GM21381 (cell line): Measurements from ENCODE around the gene PIN1.
"Not testable (repeated sequence)": the region's sequence is repeated elsewhere in the genome, so short reads cannot be mapped to it uniquely, and the experiment has no call there.

Experiments used
- ATAC-seq: cut with Tn5 transposase; IDR thresholded peaks from one replicate; pipeline ENCODE4 v1.9.1; 2021; ENCODE audit warnings: mild to moderate bottlenecking, moderate library complexity; ENCODE audit not compliant: unreplicated experiment

The PIN1 gene

GRCh38 chr19:9818175-9818733 lies 16.9 kb upstream of the PIN1 start:
- ATAC-seq: no peak

- peak; percentile 86 for ATAC-seq
Observed at GRCh38 chr19:9818734-9819595, 16.2 kb upstream of the PIN1 start, which contains the start of gene FBXL12. TSS of gene FBXL12 (minus strand) at chr19:9819079. CDS start at chr19:9818813, 266 bp downstream.

GRCh38 chr19:9819596-9819909 lies 15.6 kb upstream of the PIN1 start:
- ATAC-seq: no peak

- ATAC-seq: not testable (repeated sequence)
Observed at GRCh38 chr19:9820034-9820433, 15.1 kb upstream of the PIN1 start.

- ATAC-seq: no peak
Observed at GRCh38 chr19:9823816-9824215, 11.3 kb upstream of the PIN1 start.

GRCh38 chr19:9827289-9828238 lies 7.6 kb upstream of the PIN1 start, which contains the start of gene UBL5:
TSS of gene UBL5 (plus strand) at chr19:9827918. CDS start at chr19:9828338, 420 bp downstream.
- ATAC-seq: peak; percentile 88

GRCh38 chr19:9828551-9829063 lies 6.5 kb upstream of the PIN1 start:
- ATAC-seq: no peak

- ATAC-seq: no peak
Observed at GRCh38 chr19:9834307-9834725, 802 bp upstream of the PIN1 start.

- ATAC-seq: peak; percentile 19
Observed at GRCh38 chr19:9835507-9835949, 410 bp downstream of the PIN1 start.

- no peak for ATAC-seq
Observed at GRCh38 chr19:9836021-9836420, 903 bp downstream of the PIN1 start.

GRCh38 chr19:9838324-9838723 lies 3.2 kb downstream of the PIN1 start:
- no peak for ATAC-seq

GRCh38 chr19:9839415-9839814 lies 4.3 kb downstream of the PIN1 start:
- ATAC-seq: no peak

GRCh38 chr19:9842834-9843625 lies 7.9 kb downstream of the PIN1 start:
- no peak for ATAC-seq

GRCh38 chr19:9843626-9844273 lies 8.6 kb downstream of the PIN1 start:
- not testable (repeated sequence) for ATAC-seq

- ATAC-seq: no peak
Observed at GRCh38 chr19:9847087-9847671, 12.1 kb downstream of the PIN1 start.

- ATAC-seq: no peak
Observed at GRCh38 chr19:9848060-9848459, 12.9 kb downstream of the PIN1 start.

GRCh38 chr19:9848762-9849161 lies 13.6 kb downstream of the PIN1 start:
- ATAC-seq: no peak

- no peak for ATAC-seq
Observed at GRCh38 chr19:9849791-9850190, 14.7 kb downstream of the PIN1 start.

- no peak for ATAC-seq
Observed at GRCh38 chr19:9850235-9850959, 15.3 kb downstream of the PIN1 start.
